Fibroblast of pulmonary artery (primary cell): Measurements from ENCODE around the gene AP1AR.
"Not testable (repeated sequence)": the region's sequence is repeated elsewhere in the genome, so short reads cannot be mapped to it uniquely, and the experiment has no call there.

Experiments
- DNase-seq: peaks from one replicate; pipeline ENCODE4 v3.0.0-alpha.2; 2010; ENCODE audit warnings: low read depth
- H3K4me3 ChIP-seq: replicated peaks from 2 replicates; pipeline ENCODE4 v1.5.1; 2011; ENCODE audit warnings: low read depth, mild to moderate bottlenecking, control low read depth, low read length, moderate library complexity
- CTCF ChIP-seq: IDR thresholded peaks from 2 replicates; pipeline ENCODE4 v1.5.1; 2011; ENCODE audit warnings: mild to moderate bottlenecking, control low read depth, low read length, inconsistent platforms; ENCODE audit errors: missing control alignments

AP1AR gene

GRCh38 chr4:112299721-112300120 lies 68.1 kb downstream of the AP1AR start:
- no peak overlapping the region for H3K4me3 ChIP-seq
- TF ChIP-seq CTCF: no peak
- DNase-seq: no peak

- TF ChIP-seq CTCF: no peak
- DNase-seq: no peak
- H3K4me3 ChIP-seq: no peak overlapping the region
Measured at GRCh38 chr4:112302320-112303274, 71.0 kb downstream of the AP1AR start.

GRCh38 chr4:112305477-112305876 lies 73.9 kb downstream of the AP1AR start:
- not testable (repeated sequence) for DNase-seq

GRCh38 chr4:112309263-112309791 lies 77.7 kb downstream of the AP1AR start:
- H3K4me3 ChIP-seq: not testable (repeated sequence)
- DNase-seq: peak; percentile 63

More at GRCh38 chr4:112305477-112305876, 73.9 kb downstream of the AP1AR start:
- not testable (repeated sequence) for H3K4me3 ChIP-seq

GRCh38 chr4:112311516-112311915 lies 79.9 kb downstream of the AP1AR start:
- H3K4me3 ChIP-seq: no peak overlapping the region
- no peak for DNase-seq
- TF ChIP-seq CTCF: no peak

GRCh38 chr4:112312610-112313239 lies 81.1 kb downstream of the AP1AR start:
- no peak for TF ChIP-seq CTCF
- H3K4me3 ChIP-seq: no peak overlapping the region
- DNase-seq: no peak

- no peak for TF ChIP-seq CTCF
- no peak for DNase-seq
- no peak overlapping the region for H3K4me3 ChIP-seq
Measured at GRCh38 chr4:112315446-112315845, 83.9 kb downstream of the AP1AR start.
